Natural killer cell (primary cell): Measurements from ENCODE around the gene CD7. TPM values are rescaled to one million over a fixed set of nuclear protein-coding genes. Genes with fewer than 3 reads are reported as not detected.
A peak's percentile ranks its signal among the peaks of the same experiment; 100 is the strongest.

ENCODE experiments used
- ATAC-seq, 3 donors: fragments of 150-1000 bp in 2 of 3; fragments of 200-7000 bp in 1 of 3; cut with Tn5 transposase; 1 replicate in 1 of 3; 2 replicates in 2 of 3; pipeline ENCODE4 v1.10.0; 2021; ENCODE audit warnings: mild to moderate bottlenecking in 2 of 3, moderate library complexity in 2 of 3
- DNase-seq, 2 donors: peaks; one replicate each; pipeline versions ENCODE4 v3.0.0 to v3.0.0-alpha.2; 2013 to 2021; ENCODE audit warnings: mixed read lengths in 1 of 2
- H3K27ac ChIP-seq: one replicate; pipeline ENCODE4 v1.5.1; 2013; ENCODE audit warnings: mild to moderate bottlenecking, low read length
- H3K27me3 ChIP-seq: one replicate; pipeline ENCODE4 v1.6.1; 2013; ENCODE audit warnings: low read length; ENCODE audit not compliant: control insufficient read depth, insufficient read depth
- H3K36me3 ChIP-seq: one replicate; pipeline ENCODE4 v1.6.1; 2013; ENCODE audit warnings: low read length; ENCODE audit not compliant: control insufficient read depth, insufficient read depth
- H3K4me1 ChIP-seq: one replicate; pipeline ENCODE4 v1.6.1; 2013; ENCODE audit warnings: low read length; ENCODE audit not compliant: control insufficient read depth, insufficient read depth
- H3K4me3 ChIP-seq: one replicate; pipeline ENCODE4 v1.5.1; 2013; ENCODE audit warnings: low read length
- H3K9me3 ChIP-seq: one replicate; pipeline ENCODE4 v1.6.1; 2013; ENCODE audit warnings: low read length; ENCODE audit not compliant: control insufficient read depth, insufficient read depth
- H3K27ac Mint-ChIP-seq, 2 donors: one replicate each; pipeline ENCODE4 v1.8.0; 2022; ENCODE audit warnings: mild to moderate bottlenecking in 2 of 2, mixed read lengths in 2 of 2, moderate library complexity in 1 of 2
- H3K27me3 Mint-ChIP-seq, 2 donors: one replicate each; pipeline ENCODE4 v1.8.0; 2022; ENCODE audit warnings: low read depth in 2 of 2, mixed read lengths in 2 of 2
- H3K36me3 Mint-ChIP-seq: one replicate; pipeline ENCODE4 v1.8.0; 2022; ENCODE audit warnings: mixed read lengths
- H3K4me1 Mint-ChIP-seq, 2 donors: one replicate each; pipeline ENCODE4 v1.8.0; 2022; ENCODE audit warnings: mixed read lengths in 2 of 2
- H3K4me3 Mint-ChIP-seq: one replicate; pipeline ENCODE4 v1.8.0; 2022; ENCODE audit warnings: mild to moderate bottlenecking, moderate library complexity, mixed read lengths
- H3K9me3 Mint-ChIP-seq, 2 donors: one replicate each; pipeline ENCODE4 v1.8.0; 2022; ENCODE audit warnings: mixed read lengths in 2 of 2
- WGBS: methylation state at CpG from one replicate; pipeline ENCODE4 v1.1.7; 2013; ENCODE audit warnings: missing lambda C conversion rate; ENCODE audit not compliant: insufficient coverage; 5-methylcytosine and 5-hydroxymethylcytosine counted together
- intact Hi-C: fragments of 100-400 bp; cut with micrococcal nuclease; formaldehyde crosslinking; loops from one replicate; pipeline ENCODE4 v1.14.2; 2022
- total RNA-seq, 4 donors: library from RNA; stranded (reverse); fragments of 120-200 nt in 1 of 4; gene quantifications; one replicate each; pipeline versions ENCODE4 v1.2.3 to v1.2.4, GENCODE V29; 2013 to 2022
- TF ChIP-seq, protein P1 (sequence below): fragments of 200-600 bp; IDR thresholded peaks from one replicate; pipeline ENCODE4 v1.8.0; 2022; ENCODE audit warnings: antibody characterized with exemption

CD7 gene
- total RNA-seq, 3 donors from 2014 or later (not counting 1 experiment from before 2014, with no cell fraction given): 464 to 564 (median 522) TPM

DNA sequence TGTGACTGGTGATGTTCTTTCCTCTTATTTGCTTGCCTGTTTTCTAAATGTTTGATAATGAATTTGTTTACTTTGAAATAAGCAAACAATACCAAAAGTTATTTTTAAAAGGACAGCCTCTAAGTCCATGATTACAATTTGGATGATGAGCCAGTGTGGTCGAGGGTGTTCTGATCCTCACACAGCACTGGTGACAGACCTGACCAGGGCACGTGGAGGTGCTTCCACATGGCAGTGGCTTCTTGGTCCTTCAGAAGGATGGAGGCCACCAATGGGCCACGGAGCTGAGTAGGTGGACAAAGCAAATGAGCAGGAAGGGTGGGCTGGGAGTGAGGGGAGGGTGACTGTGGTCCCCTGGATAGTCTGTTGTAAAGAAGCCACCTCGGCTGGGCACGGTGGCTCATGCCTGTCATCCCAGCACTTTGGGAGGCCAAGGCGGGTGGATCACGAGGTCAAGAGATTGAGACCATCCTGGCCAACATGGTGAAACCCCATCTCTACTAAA is 37.4 kb upstream of the CD7 start:
- no peaks in the 10 kb centered on the region for H3K36me3 ChIP-seq
- no peaks in the 10 kb centered on the region for H3K36me3 Mint-ChIP-seq
- ATAC-seq (no peak), DNase-seq (no peak)
- no peak overlapping the region for H3K27ac Mint-ChIP-seq
- H3K4me3 Mint-ChIP-seq: no peak overlapping the region
- TF ChIP-seq, protein P1, sequence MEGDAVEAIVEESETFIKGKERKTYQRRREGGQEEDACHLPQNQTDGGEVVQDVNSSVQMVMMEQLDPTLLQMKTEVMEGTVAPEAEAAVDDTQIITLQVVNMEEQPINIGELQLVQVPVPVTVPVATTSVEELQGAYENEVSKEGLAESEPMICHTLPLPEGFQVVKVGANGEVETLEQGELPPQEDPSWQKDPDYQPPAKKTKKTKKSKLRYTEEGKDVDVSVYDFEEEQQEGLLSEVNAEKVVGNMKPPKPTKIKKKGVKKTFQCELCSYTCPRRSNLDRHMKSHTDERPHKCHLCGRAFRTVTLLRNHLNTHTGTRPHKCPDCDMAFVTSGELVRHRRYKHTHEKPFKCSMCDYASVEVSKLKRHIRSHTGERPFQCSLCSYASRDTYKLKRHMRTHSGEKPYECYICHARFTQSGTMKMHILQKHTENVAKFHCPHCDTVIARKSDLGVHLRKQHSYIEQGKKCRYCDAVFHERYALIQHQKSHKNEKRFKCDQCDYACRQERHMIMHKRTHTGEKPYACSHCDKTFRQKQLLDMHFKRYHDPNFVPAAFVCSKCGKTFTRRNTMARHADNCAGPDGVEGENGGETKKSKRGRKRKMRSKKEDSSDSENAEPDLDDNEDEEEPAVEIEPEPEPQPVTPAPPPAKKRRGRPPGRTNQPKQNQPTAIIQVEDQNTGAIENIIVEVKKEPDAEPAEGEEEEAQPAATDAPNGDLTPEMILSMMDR: no peak
- H3K4me3 ChIP-seq: no peak overlapping the region
- intact Hi-C loops: loop anchor here (5.0 kb wide), 1 partner anchor 62 kb away; the partner anchor contains the start of genes HEXD and OGFOD3
- 89% methylated on average over 7 of the region's 7 CpGs for WGBS
- H3K27me3 Mint-ChIP-seq: peaks cover 10 to 11% of the 10 kb centered on the region in 2 donors
- peaks cover 28% of the 10 kb centered on the region for H3K4me1 ChIP-seq
- no peaks in the 10 kb centered on the region for H3K9me3 ChIP-seq
- H3K27ac ChIP-seq: no peak overlapping the region
- no peaks in the 10 kb centered on the region for H3K9me3 Mint-ChIP-seq
- no peaks in the 10 kb centered on the region for H3K27me3 ChIP-seq
- H3K4me1 Mint-ChIP-seq: peaks cover 10 to 20% of the 10 kb centered on the region in 2 donors

DNA sequence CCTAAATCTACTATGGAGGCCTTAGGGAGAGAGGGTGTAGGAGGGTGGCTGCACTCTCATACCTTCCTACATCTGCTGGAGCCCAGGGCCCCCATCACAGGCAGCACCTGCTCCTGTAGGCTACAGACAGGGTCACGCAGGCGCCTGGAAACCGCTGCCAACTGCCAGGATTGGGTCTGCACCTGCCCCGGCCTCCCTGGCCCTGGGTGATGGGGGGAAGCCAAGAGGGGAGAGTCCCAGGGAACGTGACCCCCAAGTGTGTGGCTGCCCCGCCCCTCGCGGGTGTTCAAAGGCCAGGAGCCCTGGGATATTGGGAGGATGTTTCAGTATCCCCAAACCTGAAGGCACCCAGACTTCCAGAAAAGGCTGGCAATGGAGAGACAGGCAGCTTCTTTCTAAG is 36.1 kb upstream of the CD7 start:
- TF ChIP-seq, protein P1: no peak
- H3K27ac ChIP-seq: no peak overlapping the region
- Mint-ChIP-seq H3K4me3 (no peak overlapping the region), H3K36me3 (no peaks in the 10 kb centered on the region), H3K27me3 (peaks cover 7 to 10% of the 10 kb centered on the region in 2 donors), H3K27ac (no peak overlapping the region), H3K9me3 (no peaks in the 10 kb centered on the region), H3K4me1 (peaks cover 7 to 20% of the 10 kb centered on the region in 2 donors)
- no peak for ATAC-seq
- intact Hi-C loops: loop anchor here (5.0 kb wide), 1 partner anchor 64 kb away; the partner anchor contains the start of genes HEXD and OGFOD3
- H3K27me3 ChIP-seq: no peaks in the 10 kb centered on the region
- WGBS: 86% methylated on average over 8 of the region's 8 CpGs
- DNase-seq: no peak
- H3K9me3 ChIP-seq: no peaks in the 10 kb centered on the region
- no peak overlapping the region for H3K4me3 ChIP-seq
- peaks cover 27% of the 10 kb centered on the region for H3K4me1 ChIP-seq
- no peaks in the 10 kb centered on the region for H3K36me3 ChIP-seq

DNA sequence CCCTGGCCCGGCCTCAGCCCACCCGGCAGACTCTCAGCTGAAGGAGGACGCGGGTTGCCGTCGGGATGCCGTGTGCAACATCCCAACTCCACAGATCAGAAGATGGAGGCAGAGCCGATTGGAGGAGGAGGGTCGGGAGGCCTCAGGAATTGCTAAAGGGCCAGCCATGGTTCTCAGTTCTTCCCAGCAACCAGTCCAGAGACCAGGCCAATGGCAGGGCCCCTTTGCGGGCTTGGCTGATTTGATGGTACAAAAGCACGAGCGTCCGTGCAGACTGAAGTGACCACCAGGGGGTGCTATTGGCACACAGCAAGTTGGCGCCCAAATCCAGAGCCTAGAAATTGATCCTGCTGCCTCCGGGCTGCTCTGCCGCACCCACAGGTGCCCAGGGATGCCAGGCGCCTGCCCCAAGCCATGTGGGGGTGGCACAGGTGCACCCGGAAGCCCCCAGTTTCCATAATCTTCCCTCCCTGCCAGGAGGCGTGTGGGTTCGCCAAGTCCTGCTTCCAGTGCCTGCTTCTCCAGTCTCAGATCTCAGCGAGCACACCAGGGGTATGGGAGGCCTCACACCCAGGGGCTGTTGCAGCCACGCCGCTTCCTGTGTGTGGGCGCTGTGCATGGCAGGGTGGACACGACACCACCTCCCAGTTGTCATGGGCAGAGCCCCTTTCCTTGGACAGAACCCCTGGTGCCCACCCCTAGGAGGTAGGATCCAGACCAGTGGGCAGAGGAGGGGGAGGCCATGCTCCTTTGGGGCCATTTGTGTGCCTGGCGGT is 34.5 kb upstream of the CD7 start:
- H3K27me3 ChIP-seq: no peaks in the 10 kb centered on the region
- intact Hi-C loops: loop anchor here (1.0 to 5.0 kb wide), 3 partner anchors 65 to 202 kb away; partner anchors contain the start of genes HEXD and OGFOD3

More for the DNA sequence above, 34.5 kb upstream of the CD7 start:
- peak; percentile 76 to 94 for DNase-seq
- no peaks in the 10 kb centered on the region for H3K9me3 Mint-ChIP-seq
- Histone ChIP-seq H3K4me3 (no peak overlapping the region), H3K4me1 (peaks cover 28% of the 10 kb centered on the region), H3K27ac (no peak overlapping the region), H3K9me3 (no peaks in the 10 kb centered on the region), H3K36me3 (no peaks in the 10 kb centered on the region)
- peaks cover 0 to 6% of the 10 kb centered on the region in 2 donors for H3K27me3 Mint-ChIP-seq
- H3K27ac Mint-ChIP-seq: no peak overlapping the region
- WGBS: 43% methylated on average over 26 of the region's 26 CpGs
- H3K4me3 Mint-ChIP-seq: no peak overlapping the region
- peaks cover 0 to 20% of the 10 kb centered on the region in 2 donors for H3K4me1 Mint-ChIP-seq
- TF ChIP-seq, protein P1: peak; percentile 97
- ATAC-seq: peak; percentile 63 to 83 (median 64)
- no peaks in the 10 kb centered on the region for H3K36me3 Mint-ChIP-seq
